HEK293T (cell line): ENCODE data around the gene SLC38A1.

Experiments used
- ARNT ChIP-seq: fragments of 450-650 bp; IDR thresholded peaks from 2 replicates; pipeline ENCODE4 v1.6.1; 2017; ENCODE audit warnings: mild to moderate bottlenecking
- BHLHE40 ChIP-seq: fragments of 450-650 bp; IDR thresholded peaks from 2 replicates; pipeline ENCODE4 v1.6.1; 2016; ENCODE audit warnings: mild to moderate bottlenecking, moderate library complexity, borderline replicate concordance
- CTBP1 ChIP-seq: fragments of 450-650 bp; IDR thresholded peaks from 2 replicates; pipeline ENCODE4 v1.6.1; 2016; ENCODE audit warnings: borderline replicate concordance
- ELF4 ChIP-seq: fragments of 450-650 bp; IDR thresholded peaks from 2 replicates; pipeline ENCODE4 v1.6.1; 2017; ENCODE audit warnings: antibody characterized with exemption
- FOXA1 ChIP-seq: fragments of 450-650 bp; IDR thresholded peaks from 2 replicates; pipeline ENCODE4 v1.6.1; 2016; ENCODE audit warnings: mild to moderate bottlenecking
- FOXK2 ChIP-seq: fragments of 450-650 bp; IDR thresholded peaks from 2 replicates; pipeline ENCODE4 v1.6.1; 2016; ENCODE audit warnings: mild to moderate bottlenecking
- FOXM1 ChIP-seq: fragments of 450-650 bp; IDR thresholded peaks from 2 replicates; pipeline ENCODE4 v1.6.1; 2017; ENCODE audit warnings: mild to moderate bottlenecking, borderline replicate concordance
- HDGF ChIP-seq: fragments of 450-650 bp; IDR thresholded peaks from 2 replicates; pipeline ENCODE4 v1.6.1; 2017; ENCODE audit warnings: antibody characterized with exemption, borderline replicate concordance
- L3MBTL2 ChIP-seq: fragments of 450-650 bp; conservative IDR thresholded peaks from 2 replicates; pipeline ENCODE4 v1.6.1; 2016; ENCODE audit warnings: mild to moderate bottlenecking
- LEF1 ChIP-seq: fragments of 450-650 bp; IDR thresholded peaks from 2 replicates; pipeline ENCODE4 v1.6.1; 2017; ENCODE audit warnings: mild to moderate bottlenecking, borderline replicate concordance
- NFRKB ChIP-seq: fragments of 450-650 bp; IDR thresholded peaks from 2 replicates; pipeline ENCODE4 v1.6.1; 2016; ENCODE audit warnings: mild to moderate bottlenecking, moderate library complexity
- SP1 ChIP-seq: fragments of 450-650 bp; IDR thresholded peaks from 2 replicates; pipeline ENCODE4 v1.6.1; 2017
- SUZ12 ChIP-seq: fragments of 450-650 bp; IDR thresholded peaks from 2 replicates; pipeline ENCODE4 v1.6.1; 2016; ENCODE audit warnings: mild to moderate bottlenecking
- ZNF384 ChIP-seq: fragments of 450-650 bp; IDR thresholded peaks from 2 replicates; pipeline ENCODE4 v1.6.1; 2016

- TF ChIP-seq BHLHE40, result no peak
- TF ChIP-seq L3MBTL2, result no peak
- TF ChIP-seq ELF4, result no peak
- no peak for TF ChIP-seq SUZ12
- TF ChIP-seq NFRKB, result no peak
- no peak for TF ChIP-seq HDGF
- no peak for TF ChIP-seq ZNF384
- TF ChIP-seq CTBP1, result no peak
- no peak for TF ChIP-seq FOXK2
- no peak for TF ChIP-seq FOXM1
- TF ChIP-seq SP1, result no peak
- TF ChIP-seq LEF1, result no peak
- TF ChIP-seq ARNT, result no peak
- no peak for TF ChIP-seq FOXA1
These were observed 58.6 kb downstream of the SLC38A1 start for GRCh38 chr12:46209914-46210872.
